ENCODE measurements around the gene BEST4. TPM values are rescaled to one million over a fixed set of nuclear protein-coding genes. Genes with fewer than 3 reads are reported as not detected.

The BEST4 gene
- under 0.01 TPM in 2 replicates for total RNA-seq

DNA sequence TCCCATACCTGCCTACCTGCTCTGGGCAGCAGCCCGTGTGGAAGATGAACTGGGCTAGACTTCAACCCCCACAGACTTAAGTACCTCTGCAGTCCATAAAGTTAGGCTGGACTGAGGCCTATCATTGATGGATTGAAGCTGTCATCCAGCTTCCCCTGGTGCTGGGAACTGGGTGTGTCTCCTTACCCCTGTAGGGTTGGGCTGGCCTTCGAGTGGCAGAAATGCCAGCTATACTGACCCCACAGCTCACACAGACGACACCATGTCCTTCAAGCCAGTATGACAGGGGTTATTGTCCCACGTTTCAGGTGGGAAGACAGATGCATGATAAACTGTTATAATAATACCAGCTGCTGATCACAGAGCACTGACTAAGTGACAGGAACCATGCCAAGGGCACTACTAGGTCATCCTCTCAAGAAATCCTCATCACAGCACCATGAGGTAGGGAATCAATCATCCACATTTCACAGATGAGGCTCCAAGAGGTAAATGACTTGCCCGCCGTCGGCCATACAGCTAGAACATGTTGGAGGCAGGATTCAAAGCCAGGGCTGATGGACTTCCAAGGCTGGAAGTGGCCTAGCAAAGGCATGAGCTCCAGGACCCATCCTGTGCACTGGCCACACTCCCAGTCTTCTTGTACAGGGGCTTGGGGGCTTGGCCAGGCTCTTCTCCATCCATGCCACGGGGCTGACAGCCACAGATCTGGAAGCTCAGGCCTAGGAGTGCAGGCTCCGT lies at the start of gene BEST4:
TSS of gene BEST4 (minus strand) at position 51 of the 741 bp plus-strand sequence. CDS start 465 bp downstream, outside the sequence.

DNA sequence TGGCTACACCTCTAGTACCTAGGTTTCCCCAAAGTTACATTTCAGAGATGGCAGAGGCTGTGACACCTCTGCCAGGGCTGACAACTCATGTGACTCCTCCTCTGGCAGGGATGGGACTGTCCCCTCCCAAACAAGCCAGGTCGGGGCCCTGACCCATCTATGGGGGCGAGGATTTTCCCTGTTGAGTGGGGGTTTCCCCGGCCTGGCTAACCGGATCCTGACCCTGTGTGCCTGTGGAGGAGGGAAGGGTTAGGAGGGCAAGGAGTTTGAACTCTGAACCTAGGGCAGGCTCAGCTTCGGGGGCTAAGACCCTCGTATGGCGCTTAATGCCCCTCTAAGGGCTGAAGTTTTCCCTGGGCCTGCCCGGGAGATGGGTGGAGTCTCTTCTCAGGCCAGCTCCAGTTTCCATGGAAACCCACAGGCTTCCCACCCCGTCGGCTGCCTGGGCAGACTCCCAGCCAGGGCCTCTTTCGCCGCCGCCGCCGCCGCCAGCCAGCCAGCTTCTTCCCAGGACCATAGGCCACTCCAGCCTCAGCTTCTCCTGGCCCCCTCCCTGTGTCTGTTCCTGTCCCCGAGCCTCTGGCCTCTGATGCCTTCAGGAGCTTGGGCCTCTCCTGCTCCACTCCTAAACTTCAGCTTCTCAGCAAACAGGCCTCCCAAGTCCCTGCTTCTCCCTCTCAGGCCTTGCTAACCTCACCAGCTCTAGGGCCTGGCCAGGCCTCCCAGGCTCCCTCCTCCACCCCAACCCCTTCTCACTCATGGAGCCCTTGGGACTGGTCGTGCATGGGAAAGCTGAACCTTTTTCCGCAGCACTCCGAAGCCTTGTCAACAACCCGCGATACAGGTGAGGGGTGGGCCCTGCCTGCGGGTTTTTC lies 20.3 kb upstream of the BEST4 start, which contains the start of gene BTBD19:
TSS of gene BTBD19 (plus strand) at position 461 of the 875 bp plus-strand sequence. CDS start at position 759, 298 bp downstream.

DNA sequence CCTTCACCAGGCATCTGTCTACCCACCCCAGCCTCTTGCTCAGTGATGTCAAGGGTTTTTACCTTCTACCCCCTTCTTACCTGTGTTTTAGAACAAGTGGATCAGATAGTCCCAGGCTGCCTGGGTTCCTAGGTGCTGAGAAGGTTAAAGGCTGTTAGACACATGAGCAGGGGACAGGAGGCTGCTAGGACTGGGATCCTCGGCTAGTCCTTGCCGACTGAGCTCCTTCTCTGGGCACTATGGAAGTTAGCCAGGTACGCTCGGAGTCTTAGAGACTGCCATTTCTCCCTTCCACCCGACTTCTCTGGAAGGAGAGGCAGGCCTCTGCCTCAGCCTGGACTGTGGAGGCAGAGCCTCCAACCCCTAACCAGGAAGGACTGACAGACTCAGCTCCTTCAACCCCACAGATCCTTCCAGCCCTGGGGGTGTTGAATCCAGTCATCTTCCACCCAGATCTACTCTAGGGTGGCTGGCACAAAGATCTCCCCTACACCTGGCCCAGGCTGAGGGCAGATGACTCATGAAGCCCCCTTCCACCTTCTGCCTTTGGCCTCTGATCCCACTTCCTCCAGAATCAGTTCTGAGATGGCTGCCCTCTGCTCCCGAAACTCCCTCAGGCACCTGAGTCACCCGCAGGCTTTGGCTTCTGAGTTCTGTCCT lies 18.9 kb upstream of the BEST4 start, which contains the start of gene DYNLT4:
TSS of gene DYNLT4 (minus strand) at position 648 of the 660 bp plus-strand sequence. CDS start 683 bp downstream, outside the sequence.

DNA sequence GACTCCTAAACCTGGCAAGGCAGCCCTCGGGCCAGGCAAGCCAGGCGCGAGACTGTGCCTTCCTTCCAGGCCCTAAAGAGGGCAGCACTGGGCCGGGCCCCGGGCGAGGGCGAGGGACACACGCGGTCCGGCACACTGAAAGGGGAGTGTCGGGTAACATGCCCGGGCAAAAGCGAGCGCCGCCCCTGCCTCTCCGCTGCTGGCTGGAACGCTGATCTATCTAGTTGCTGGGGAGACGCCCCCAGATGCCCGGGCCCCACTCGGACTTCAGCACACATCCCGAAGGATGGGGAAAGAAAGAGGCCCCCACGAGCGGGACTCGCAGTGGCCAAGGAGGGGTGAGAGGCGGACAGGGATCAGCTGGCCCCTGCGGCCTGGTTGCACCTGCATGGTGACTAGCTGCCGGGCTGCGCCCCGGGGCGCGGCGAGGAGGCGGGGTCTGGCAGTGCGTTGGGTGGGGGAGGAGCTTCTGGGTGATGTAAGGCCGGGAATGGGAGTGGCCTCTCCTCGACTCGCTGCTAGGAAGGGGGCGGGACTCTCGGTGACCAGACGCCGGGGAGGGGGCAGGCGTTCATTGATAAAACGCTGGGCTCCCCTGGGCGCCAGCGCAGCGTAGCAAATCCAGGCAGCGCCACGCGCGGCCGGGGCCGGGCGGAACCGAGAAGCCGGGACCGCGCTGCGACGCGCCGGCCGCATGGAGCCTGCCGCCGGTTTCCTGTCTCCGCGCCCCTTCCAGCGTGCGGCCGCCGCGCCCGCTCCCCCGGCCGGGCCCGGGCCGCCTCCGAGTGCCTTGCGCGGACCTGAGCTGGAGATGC lies 12.0 kb upstream of the BEST4 start, which contains the start of gene PLK3:
TSS of gene PLK3 (plus strand) at position 608 of the 815 bp plus-strand sequence. CDS start at position 695, 87 bp downstream.

DNA sequence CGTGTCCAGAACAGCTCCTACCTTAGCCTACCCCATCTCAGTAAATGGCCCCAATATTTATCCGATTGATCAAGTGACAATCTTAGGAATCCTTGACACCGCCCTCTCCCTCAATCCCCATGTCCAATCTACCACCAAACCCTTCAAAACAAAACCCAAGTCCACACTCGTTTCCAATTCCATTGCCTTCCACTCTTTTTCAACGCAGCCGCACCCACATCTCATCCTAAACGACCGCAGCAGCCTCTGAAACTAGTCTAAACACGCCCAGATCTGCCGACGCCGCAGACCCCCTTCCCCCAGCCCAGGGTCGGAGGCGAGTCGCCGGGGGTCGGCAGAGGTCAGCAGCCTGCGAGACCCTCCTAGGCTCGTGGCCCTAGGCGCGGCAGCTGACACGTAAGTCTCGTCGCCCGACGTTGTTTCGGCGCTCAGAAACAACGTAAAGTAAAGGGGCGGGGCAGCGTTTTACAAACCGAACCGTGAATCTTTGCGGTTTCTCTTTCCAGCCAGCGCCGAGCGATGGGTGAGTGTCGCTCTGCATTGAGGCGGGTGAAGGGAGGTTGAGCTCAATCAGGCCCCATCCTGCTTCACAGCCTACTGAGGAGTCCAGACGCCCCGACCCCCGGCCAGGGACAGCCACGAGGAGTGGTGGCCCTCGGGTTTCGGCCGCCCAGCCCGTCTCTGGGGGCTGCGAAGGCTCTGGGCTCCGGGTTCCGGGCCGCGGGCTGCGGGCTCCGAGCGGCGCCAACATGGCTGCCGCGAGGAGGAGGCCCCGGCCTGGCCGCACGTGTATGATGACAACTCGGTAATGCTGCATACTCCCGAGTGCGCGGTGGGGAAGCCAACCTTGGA lies 12.7 kb downstream of the BEST4 start, which contains the start of gene RPS8:
TSS of gene RPS8 (plus strand) at position 463 of the 852 bp plus-strand sequence. CDS start at position 520, 57 bp downstream.

DNA sequence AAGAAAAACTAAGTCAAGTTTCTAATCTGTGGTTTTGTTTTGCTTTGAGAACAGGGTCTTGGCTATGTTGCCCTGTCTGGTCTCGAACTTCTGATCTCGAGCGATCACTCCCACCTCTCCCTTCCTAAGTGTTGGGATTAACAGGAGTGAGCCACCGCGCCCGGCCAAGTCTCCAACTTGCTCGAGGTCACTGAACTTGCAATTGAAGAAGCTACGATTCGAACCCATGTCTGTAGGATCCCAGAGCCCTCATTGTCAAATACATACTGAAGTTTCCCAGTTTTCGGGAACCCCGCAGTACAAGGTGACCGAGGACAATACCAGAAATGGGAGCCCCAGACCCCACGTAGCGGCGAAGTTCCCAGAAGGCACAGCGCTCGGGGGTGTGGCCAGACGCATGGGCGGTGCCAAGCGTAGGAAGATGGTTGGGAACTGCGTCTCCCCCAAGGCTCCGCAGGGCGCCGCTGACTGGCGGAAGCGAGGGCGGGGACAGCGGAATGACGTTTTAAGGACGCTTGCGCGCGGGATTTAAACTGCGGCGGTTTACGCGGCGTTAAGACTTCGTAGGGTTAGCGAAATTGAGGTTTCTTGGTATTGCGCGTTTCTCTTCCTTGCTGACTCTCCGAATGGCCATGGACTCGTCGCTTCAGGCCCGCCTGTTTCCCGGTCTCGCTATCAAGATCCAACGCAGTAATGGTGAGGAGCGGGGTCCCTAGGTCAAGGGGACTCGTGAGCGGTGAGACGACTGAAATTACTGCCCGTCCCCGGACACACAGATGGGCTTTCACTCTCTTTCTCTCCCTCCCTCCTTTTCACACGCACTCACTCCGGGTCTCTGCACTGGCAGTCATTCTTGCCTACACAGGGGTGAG lies 48.4 kb downstream of the BEST4 start, which contains the start of gene KIF2C:
TSS of gene KIF2C (plus strand) at position 531 of the 872 bp plus-strand sequence. CDS start at position 627, 96 bp downstream.

Other genes with a start within 250 kb of the BEST4 start
- 5.2 and 6.5 TPM in 2 replicates for gene TMEM53, start 113.7 kb downstream of the BEST4 start, total RNA-seq
- 0.34 and 0.57 TPM in 2 replicates for gene ARMH1, start 113.5 kb downstream of the BEST4 start, total RNA-seq
- not detected in 2 replicates for gene RNU5D-1, start 57.0 kb downstream of the BEST4 start, total RNA-seq
- gene KIF2C, start 48.3 kb downstream of the BEST4 start, total RNA-seq, result under 0.01 and 0.28 TPM in 2 replicates
- gene RPS8, start 12.6 kb downstream of the BEST4 start, total RNA-seq, result 1,350 and 2,168 TPM in 2 replicates
- gene PLK3, start 12.2 kb upstream of the BEST4 start, total RNA-seq, result 29.4 and 44.4 TPM in 2 replicates
- gene DYNLT4, start 19.2 kb upstream of the BEST4 start, total RNA-seq, result 0.14 and 0.34 TPM in 2 replicates
- 1.4 and 1.9 TPM in 2 replicates for gene BTBD19, start 20.4 kb upstream of the BEST4 start, total RNA-seq
- gene PTCH2, start 55.1 kb upstream of the BEST4 start, total RNA-seq, result under 0.01 and 0.14 TPM in 2 replicates
- 22.2 and 33.5 TPM in 2 replicates for gene EIF2B3, start 198.4 kb upstream of the BEST4 start, total RNA-seq
- gene HECTD3, start 223.2 kb upstream of the BEST4 start, total RNA-seq, result 16.1 and 35.2 TPM in 2 replicates
- 78.8 and 94.7 TPM in 2 replicates for gene UROD, start 224.1 kb upstream of the BEST4 start, total RNA-seq

All from nasal cavity respiratory epithelium epithelial cell of viscerocranial mucosa (primary cell).